Endothelial cell (in vitro differentiated cells): ENCODE measurements around the gene KCNN3. TPM values are rescaled to one million over a fixed set of nuclear protein-coding genes. Genes with fewer than 3 reads are reported as not detected.

ENCODE experiments used
- DNase-seq: peaks from one replicate; pipeline ENCODE4 v3.0.0; 2021; ENCODE audit warnings: low spot score
- H3K27ac Mint-ChIP-seq: one replicate; pipeline ENCODE4 v1.8.0; 2021; ENCODE audit warnings: mixed read lengths, inconsistent platforms; ENCODE audit not compliant: unreplicated experiment
- H3K27me3 Mint-ChIP-seq: one replicate; pipeline ENCODE4 v1.8.0; 2021; ENCODE audit warnings: mild to moderate bottlenecking, moderate library complexity, mixed read lengths, inconsistent platforms; ENCODE audit not compliant: unreplicated experiment
- H3K36me3 Mint-ChIP-seq: one replicate; pipeline ENCODE4 v1.8.0; 2021; ENCODE audit warnings: mild to moderate bottlenecking, low read depth, mixed read lengths, inconsistent platforms; ENCODE audit not compliant: unreplicated experiment
- H3K4me1 Mint-ChIP-seq: one replicate; pipeline ENCODE4 v1.8.0; 2021; ENCODE audit warnings: mild to moderate bottlenecking, mixed read lengths, inconsistent platforms; ENCODE audit not compliant: unreplicated experiment
- H3K4me3 Mint-ChIP-seq: one replicate; pipeline ENCODE4 v1.8.0; 2021; ENCODE audit warnings: mild to moderate bottlenecking, mixed read lengths, inconsistent platforms; ENCODE audit not compliant: unreplicated experiment
- H3K9me3 Mint-ChIP-seq: one replicate; pipeline ENCODE4 v1.8.0; 2021; ENCODE audit warnings: mixed read lengths, inconsistent platforms; ENCODE audit not compliant: unreplicated experiment
- total RNA-seq: library from RNA; stranded (reverse); fragmentation: NEBNext Ultra II Directional; extraction: Animal tissue kit (Norgen Biotek cat#: 25700); gene quantifications from one replicate; pipeline ENCODE4 v1.2.1, GENCODE V29; 2021; ENCODE audit not compliant: unreplicated experiment
- TF ChIP-seq, protein P1 (sequence below): fragments of 200-600 bp; sonication (generic); IDR thresholded peaks from one replicate; pipeline ENCODE4 v1.5.0; 2021; ENCODE audit warnings: antibody characterized with exemption; ENCODE audit not compliant: unreplicated experiment

KCNN3 gene
- total RNA-seq, 1 donor from 2014 or later = 17.3 TPM

DNA sequence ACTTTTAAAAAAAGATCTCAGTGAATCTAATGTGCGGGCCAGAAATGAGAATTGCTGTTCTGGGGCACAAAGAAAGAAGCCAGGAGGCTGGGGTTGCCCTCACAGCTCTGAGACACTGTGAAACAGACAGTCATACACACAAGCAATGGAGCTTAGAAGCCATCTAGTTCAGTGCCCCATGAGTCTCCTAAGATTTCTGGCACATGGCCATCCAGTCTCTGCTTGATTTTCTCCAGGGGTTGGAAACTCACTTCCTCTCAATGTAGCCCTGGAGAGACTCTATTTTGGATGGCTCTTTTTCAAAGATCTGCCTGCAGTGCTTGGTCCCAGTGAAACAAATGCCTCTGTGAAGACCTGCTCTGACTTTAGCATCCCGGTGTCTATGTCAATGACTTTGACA is 38.6 kb downstream of the KCNN3 start:
- TF ChIP-seq, protein P1, sequence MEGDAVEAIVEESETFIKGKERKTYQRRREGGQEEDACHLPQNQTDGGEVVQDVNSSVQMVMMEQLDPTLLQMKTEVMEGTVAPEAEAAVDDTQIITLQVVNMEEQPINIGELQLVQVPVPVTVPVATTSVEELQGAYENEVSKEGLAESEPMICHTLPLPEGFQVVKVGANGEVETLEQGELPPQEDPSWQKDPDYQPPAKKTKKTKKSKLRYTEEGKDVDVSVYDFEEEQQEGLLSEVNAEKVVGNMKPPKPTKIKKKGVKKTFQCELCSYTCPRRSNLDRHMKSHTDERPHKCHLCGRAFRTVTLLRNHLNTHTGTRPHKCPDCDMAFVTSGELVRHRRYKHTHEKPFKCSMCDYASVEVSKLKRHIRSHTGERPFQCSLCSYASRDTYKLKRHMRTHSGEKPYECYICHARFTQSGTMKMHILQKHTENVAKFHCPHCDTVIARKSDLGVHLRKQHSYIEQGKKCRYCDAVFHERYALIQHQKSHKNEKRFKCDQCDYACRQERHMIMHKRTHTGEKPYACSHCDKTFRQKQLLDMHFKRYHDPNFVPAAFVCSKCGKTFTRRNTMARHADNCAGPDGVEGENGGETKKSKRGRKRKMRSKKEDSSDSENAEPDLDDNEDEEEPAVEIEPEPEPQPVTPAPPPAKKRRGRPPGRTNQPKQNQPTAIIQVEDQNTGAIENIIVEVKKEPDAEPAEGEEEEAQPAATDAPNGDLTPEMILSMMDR = no peak
- DNase-seq = no peak
- Mint-ChIP-seq H3K4me1 (peaks cover 38% of the 10 kb centered on the region), H3K9me3 (no peaks in the 10 kb centered on the region), H3K27me3 (peaks cover 2% of the 10 kb centered on the region), H3K36me3 (no peaks in the 10 kb centered on the region), H3K4me3 (no peak overlapping the region), H3K27ac (no peak overlapping the region)

DNA sequence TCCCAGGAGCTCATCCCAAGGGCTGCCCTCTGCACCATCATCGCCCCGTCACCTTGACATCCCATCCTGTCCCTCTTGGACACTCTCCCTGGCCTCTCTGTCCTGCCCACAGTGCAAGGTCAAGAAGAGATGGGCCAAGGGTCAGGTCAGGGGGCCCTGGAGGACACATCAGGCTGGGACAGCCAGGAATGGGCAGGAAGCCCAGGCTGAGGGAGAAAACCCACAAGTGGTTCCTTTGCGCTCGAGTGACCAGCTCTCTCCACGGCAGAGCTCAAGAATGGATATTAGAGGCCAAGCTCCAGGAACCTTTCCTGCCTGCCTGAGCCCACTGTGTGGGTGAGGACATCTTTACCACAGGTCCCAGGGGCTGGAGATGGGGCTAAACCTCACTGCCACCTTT is 41.0 kb downstream of the KCNN3 start:
- Mint-ChIP-seq H3K27ac (no peak overlapping the region), H3K4me1 (peaks cover 18% of the 10 kb centered on the region), H3K27me3 (no peaks in the 10 kb centered on the region), H3K9me3 (no peaks in the 10 kb centered on the region), H3K4me3 (no peak overlapping the region), H3K36me3 (no peaks in the 10 kb centered on the region)
- DNase-seq = no peak
- TF ChIP-seq, protein P1 = no peak

DNA sequence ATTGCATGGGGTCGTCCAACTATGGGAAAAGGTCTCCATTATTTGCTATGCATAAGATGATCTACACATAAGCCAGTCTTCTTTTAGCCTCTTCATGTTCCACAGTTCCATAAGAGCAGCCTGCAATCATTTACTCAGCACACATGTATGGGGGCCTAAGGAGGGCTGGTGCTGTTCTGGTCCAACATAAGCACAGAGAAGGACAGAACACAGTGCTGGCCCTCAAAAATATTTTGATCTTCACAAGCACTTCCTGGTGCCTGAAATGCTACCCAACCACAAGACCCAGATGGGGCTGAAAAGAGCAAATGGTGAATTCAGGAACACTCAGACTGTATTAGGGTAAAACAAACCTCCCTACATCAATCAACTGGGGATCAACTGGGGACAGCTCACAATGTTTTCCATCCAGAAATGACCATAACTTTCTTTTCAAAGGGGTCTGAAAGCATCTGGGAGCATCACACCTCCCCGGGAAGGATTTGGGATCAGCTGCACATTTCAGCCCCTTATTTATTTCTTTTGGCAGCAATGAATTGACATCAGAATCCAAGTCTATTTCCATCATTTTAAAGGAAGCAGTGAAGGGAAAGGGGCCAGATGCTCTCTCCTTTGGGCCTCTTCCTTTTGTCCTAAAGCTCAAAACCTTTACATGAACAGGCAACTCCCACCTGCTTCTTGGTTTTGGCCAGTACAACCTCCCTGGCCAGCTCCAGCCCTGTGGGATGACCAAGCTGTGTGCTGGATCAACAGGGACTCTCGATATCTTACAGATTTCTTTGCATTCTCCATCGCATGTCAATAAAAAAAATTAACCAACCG is 45.7 kb downstream of the KCNN3 start:
- DNase-seq = no peak
- Mint-ChIP-seq H3K4me1 (peaks cover 10% of the 10 kb centered on the region), H3K27ac (no peak overlapping the region), H3K36me3 (peaks cover 12% of the 10 kb centered on the region), H3K9me3 (no peaks in the 10 kb centered on the region), H3K4me3 (no peak overlapping the region), H3K27me3 (no peaks in the 10 kb centered on the region)
- TF ChIP-seq, protein P1 = no peak

DNA sequence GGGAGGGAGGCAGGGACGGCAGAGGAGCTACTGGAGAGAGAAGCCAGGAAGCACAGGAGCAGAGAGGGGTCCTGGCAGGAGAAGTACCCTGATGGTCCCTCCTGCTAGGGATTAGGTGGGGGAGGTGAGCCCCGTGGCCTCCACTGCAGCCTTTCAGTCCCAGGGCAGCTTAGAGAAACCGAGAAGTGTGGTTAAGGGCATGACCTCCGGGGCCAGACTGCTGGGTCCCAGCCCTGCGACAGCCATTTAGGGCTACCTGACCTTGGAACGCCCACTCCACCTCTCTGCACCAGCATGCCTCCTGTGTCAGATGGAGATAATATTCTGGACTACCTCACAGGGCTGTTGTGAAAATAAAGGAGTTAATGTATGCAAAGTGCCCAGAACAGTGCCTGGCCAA is 47.4 kb downstream of the KCNN3 start:
- Mint-ChIP-seq H3K27me3 (peaks cover under 1% of the 10 kb centered on the region), H3K4me1 (peaks cover 13% of the 10 kb centered on the region), H3K27ac (no peak overlapping the region), H3K4me3 (no peak overlapping the region), H3K9me3 (no peaks in the 10 kb centered on the region), H3K36me3 (peaks cover 12% of the 10 kb centered on the region)
- TF ChIP-seq, protein P1 = no peak
- DNase-seq = no peak

DNA sequence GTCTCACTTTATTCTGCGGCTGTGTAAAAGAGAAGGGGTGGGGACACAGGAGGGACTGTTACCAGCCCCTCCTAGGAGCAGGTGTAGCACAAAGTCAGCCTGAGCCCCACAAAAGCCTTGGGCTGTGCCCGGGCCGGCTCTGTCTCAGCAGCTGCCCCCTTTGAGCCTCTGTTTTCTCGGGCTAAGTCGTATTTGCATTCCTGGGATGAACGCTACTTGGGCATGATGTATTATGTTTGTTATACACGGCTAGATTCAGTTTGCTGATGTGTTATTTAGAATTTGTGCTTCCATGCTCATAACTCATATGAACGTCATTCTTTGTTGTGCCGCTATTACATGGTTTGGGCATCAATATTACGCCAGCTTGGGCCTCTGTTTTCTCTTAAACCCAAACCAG is 47.8 kb downstream of the KCNN3 start:
- Mint-ChIP-seq H3K36me3 (peaks cover 12% of the 10 kb centered on the region), H3K4me1 (peaks cover 13% of the 10 kb centered on the region), H3K27me3 (peaks cover 1% of the 10 kb centered on the region), H3K9me3 (no peaks in the 10 kb centered on the region), H3K4me3 (no peak overlapping the region), H3K27ac (no peak overlapping the region)
- no peak for DNase-seq
- TF ChIP-seq, protein P1 = no peak
